ENCODE data around the gene STING1. TPM values are rescaled to one million over a fixed set of nuclear protein-coding genes. Genes with fewer than 3 reads are reported as not detected.

Gene STING1
- total and polyA plus RNA-seq, 2 of the 13 experiments (the other 11 are each of a cell fraction or from before 2014, with no cell fraction given), result 1.3 to 4.4 TPM

DNA sequence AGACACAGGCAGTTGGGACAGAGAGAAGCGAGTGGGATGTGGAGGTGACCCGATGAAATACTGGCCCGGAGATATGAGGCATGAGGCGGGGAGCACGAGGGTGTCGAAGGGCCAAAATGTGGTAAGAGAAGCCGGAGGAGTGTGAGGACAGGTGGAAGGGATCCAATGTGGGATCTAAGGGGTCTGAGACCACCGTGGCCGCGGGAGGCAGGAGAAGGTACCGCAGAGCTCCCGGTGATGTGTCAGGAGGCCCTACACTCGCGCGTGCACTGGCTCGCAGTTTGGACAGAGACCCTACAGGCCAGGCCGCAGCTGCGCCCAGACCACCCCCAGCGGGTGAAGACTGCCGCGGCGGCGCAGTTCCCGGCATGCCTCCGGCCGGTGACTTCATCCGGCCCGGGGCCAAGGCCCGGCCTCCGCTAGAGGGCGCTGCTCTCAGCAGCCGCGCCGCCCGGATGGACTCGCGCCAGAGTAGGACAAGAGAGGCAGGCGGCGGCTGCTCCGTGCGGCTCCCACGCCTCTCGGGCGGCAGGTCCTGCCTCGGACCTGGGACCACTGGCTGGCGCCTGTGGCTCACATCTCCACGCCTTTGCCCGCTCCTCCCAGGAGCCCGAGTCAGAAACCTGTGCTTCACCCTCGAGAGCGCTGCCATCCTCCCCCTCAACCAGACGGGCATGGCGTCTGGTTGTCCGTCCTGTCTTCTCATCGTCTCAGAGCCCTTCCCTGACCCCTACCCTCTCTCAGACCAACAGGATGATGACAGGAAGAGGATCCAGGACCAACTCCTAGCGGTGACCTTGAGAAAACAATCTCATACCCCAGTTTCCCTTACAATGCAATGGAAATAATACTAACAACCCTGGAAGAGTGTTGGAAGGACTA is 35.4 kb upstream of the STING1 start:
- Histone ChIP-seq H3K27ac (ENCODE audit: extremely low read length, insufficient read depth, low read length) (peak overlapping the region; percentile 71), H3K27me3 (ENCODE audit: control insufficient read depth in 1 of 2, insufficient read depth in 2 of 2, low read length in 2 of 2) (no peaks in the 10 kb centered on the region; a peak in 1 of 5 replicates), H3K4me1 (ENCODE audit: insufficient read depth, low read length) (peaks cover 54% of the 10 kb centered on the region), H3K36me3 (replicated peaks in 1 of 2; ENCODE audit: control insufficient read depth in 1 of 2, insufficient read depth in 2 of 2, low read length in 2 of 2) (no peaks in the 10 kb centered on the region), H4K20me1 (ENCODE audit: insufficient read depth, low read length) (no peaks in the 10 kb centered on the region), H3K9me3 (ENCODE audit: low read length) (no peaks in the 10 kb centered on the region), H3K9ac (ENCODE audit: insufficient read depth, low read depth, low read length) (peak overlapping the region; percentile 85), H3K79me2 (ENCODE audit: insufficient read depth, low read length) (no peaks in the 10 kb centered on the region), H3K4me3 (replicated peaks in 1 of 3; ENCODE audit: insufficient read depth in 1 of 3, low read depth in 2 of 3, low read length in 3 of 3) (peak overlapping the region; percentile 54 to 77 (median 59)), H3K4me2 (ENCODE audit: low read depth, low read length) (peak overlapping the region; percentile 93), H2AFZ (ENCODE audit: low read length) (peak overlapping the region; percentile 51)
- ChIA-PET POLR2A (interaction anchor here (0.8 to 6.2 kb wide), 7 partner anchors 11 to 95 kb away, joined by 3 to 51 read pairs (median 7); partner anchors contain the start of genes DNAJC18 and UBE2D2), CTCF (ENCODE audit: low intra/inter-chr PET ratio, low total read pairs) (interaction anchor here (0.9 to 1.8 kb wide), 3 partner anchors 43 to 96 kb away, joined by 5 to 8 read pairs (median 5); partner anchors contain the start of gene UBE2D2)
- DNase-seq (ENCODE audit: low spot score) (peak; percentile 80), FAIRE-seq (peak; percentile 87), ATAC-seq (peak; percentile 91)
- intact Hi-C loops (cut with micrococcal nuclease; ENCODE audit: unreplicated experiment) (loop anchor here (1.0 kb wide), 2 partner anchors 43 to 133 kb away; partner anchors contain the start of gene UBE2D2), in situ Hi-C loops (cut with HindIII; ENCODE audit: extremely low pct_ligation_motif_present, low pct_unique_long_range_greater_than_20kb) (loop anchor here (5.0 kb wide), 2 partner anchors 44 to 96 kb away; partner anchors contain the start of gene UBE2D2)
- TSS peak; percentile 30 for BruUV-seq (replicated peaks)
- WGBS (ENCODE audit: low lambda C conversion rate), result 9% methylated on average over 23 of the region's 56 CpGs
- TF ChIP-seq ERF (CRISPR knock-in tag; IDR thresholded peaks at IDR 0.05) (peak; percentile 93), SNAPC4 (CRISPR knock-in tag; IDR thresholded peaks at IDR 0.05) (peak; percentile 68; the same call in 1 of the 2 replicates), ZNF431 (CRISPR knock-in tag; IDR thresholded peaks at IDR 0.05; ENCODE audit: borderline replicate concordance, low read depth) (peak; percentile 63), SSRP1 (CRISPR knock-in tag; IDR thresholded peaks at IDR 0.05) (no peak), ATF1 (CRISPR knock-in tag; IDR thresholded peaks at IDR 0.05) (no peak), LBX2 (CRISPR knock-in tag; IDR thresholded peaks at IDR 0.05; ENCODE audit: borderline replicate concordance) (peak; percentile 87; the same call in 1 of the 2 replicates), FOXP1 (IDR thresholded peaks at IDR 0.05) (no peak), FOXP1 (CRISPR knock-in tag; IDR thresholded peaks at IDR 0.05) (no peak; the same call in 1 of the 2 replicates)
- TF ChIP-seq, protein P1, sequence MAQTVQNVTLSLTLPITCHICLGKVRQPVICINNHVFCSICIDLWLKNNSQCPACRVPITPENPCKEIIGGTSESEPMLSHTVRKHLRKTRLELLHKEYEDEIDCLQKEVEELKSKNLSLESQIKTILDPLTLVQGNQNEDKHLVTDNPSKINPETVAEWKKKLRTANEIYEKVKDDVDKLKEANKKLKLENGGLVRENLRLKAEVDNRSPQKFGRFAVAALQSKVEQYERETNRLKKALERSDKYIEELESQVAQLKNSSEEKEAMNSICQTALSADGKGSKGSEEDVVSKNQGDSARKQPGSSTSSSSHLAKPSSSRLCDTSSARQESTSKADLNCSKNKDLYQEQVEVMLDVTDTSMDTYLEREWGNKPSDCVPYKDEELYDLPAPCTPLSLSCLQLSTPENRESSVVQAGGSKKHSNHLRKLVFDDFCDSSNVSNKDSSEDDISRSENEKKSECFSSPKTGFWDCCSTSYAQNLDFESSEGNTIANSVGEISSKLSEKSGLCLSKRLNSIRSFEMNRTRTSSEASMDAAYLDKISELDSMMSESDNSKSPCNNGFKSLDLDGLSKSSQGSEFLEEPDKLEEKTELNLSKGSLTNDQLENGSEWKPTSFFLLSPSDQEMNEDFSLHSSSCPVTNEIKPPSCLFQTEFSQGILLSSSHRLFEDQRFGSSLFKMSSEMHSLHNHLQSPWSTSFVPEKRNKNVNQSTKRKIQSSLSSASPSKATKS (CRISPR knock-in tag; IDR thresholded peaks at IDR 0.05), result no peak

Data from HepG2 (cell line).